Activated B cell treated with CpG ODN at 0.5 μM for 24 hours (primary cell): ENCODE results near the gene SHLD1. TPM values are rescaled to one million over a fixed set of nuclear protein-coding genes. Genes with fewer than 3 reads are reported as not detected.

ENCODE experiments used
- ATAC-seq: fragments of 200-7000 bp; cut with Tn5 transposase; one replicate; pipeline ENCODE4 v1.10.0; 2021; ENCODE audit warnings: low read depth, mild to moderate bottlenecking, moderate library complexity
- CTCF ChIA-PET: fragments of 350-600 bp; sonication (Branson Sonifier 250); formaldehyde crosslinking; loops from one replicate; lab custom pipeline; 2021; ENCODE audit warnings: antibody characterized with exemption; lab: Charles Lee
- POLR2A ChIA-PET: fragments of 350-600 bp; sonication (Branson Sonifier 250); formaldehyde crosslinking; loops from one replicate; lab custom pipeline; 2021; ENCODE audit warnings: antibody characterized with exemption; lab: Charles Lee
- DNase-seq: peaks from one replicate; pipeline ENCODE4 v3.0.0; 2022
- H3K27ac Mint-ChIP-seq: one replicate; pipeline ENCODE4 v1.8.0; 2020; ENCODE audit warnings: mixed read lengths
- H3K27me3 Mint-ChIP-seq: one replicate; pipeline ENCODE4 v1.8.0; 2021; ENCODE audit warnings: mixed read lengths
- H3K36me3 Mint-ChIP-seq: one replicate; pipeline ENCODE4 v1.8.0; 2021; ENCODE audit warnings: low read depth, mixed read lengths
- H3K4me1 Mint-ChIP-seq: one replicate; pipeline ENCODE4 v1.8.0; 2021; ENCODE audit warnings: mixed read lengths
- H3K4me3 Mint-ChIP-seq: one replicate; pipeline ENCODE4 v1.8.0; 2020; ENCODE audit warnings: mild to moderate bottlenecking, mixed read lengths
- H3K9me3 Mint-ChIP-seq: one replicate; pipeline ENCODE4 v1.8.0; 2020; ENCODE audit warnings: mixed read lengths
- intact Hi-C: fragments of 100-400 bp; cut with micrococcal nuclease; formaldehyde crosslinking; loops from one replicate; pipeline ENCODE4 v1.15.1; 2024
- total RNA-seq: library from RNA; stranded (reverse); gene quantifications from 2 replicates; pipeline ENCODE4 v1.2.3, GENCODE V29; 2022
- TF ChIP-seq, protein P1 (sequence below): fragments of 200-600 bp; IDR thresholded peaks from one replicate; pipeline ENCODE4 v1.8.0; 2022; ENCODE audit warnings: antibody characterized with exemption, mild to moderate bottlenecking

The SHLD1 gene
- total RNA-seq, 1 donor from 2014 or later, result 15.0 TPM

DNA sequence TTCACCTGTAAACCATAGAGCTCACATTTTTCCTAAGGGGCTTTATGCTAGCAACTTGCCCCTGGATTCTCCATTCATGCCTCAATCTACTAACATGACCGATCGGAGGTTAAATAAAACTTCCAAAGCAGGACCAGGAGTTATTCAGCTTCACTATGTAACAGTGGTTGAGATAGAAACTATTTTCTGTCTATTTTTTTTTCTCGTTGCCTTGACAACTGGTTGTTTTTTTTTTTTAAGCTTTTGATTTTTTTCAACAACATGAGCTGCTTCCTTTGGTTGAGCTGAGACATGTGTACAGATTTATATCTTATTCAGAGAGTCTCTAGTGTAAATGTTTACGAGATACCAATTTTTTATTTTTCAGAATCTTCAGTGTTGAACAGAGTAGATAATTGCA is 85.7 kb downstream of the SHLD1 start:
- no peaks in the 10 kb centered on the region for H3K27me3 Mint-ChIP-seq
- peaks cover 31% of the 10 kb centered on the region for H3K36me3 Mint-ChIP-seq
- peaks cover 2% of the 10 kb centered on the region for H3K9me3 Mint-ChIP-seq
- DNase-seq (no peak), ATAC-seq (no peak)
- no peak overlapping the region for H3K27ac Mint-ChIP-seq
- H3K4me1 Mint-ChIP-seq, result peaks cover 15% of the 10 kb centered on the region
- TF ChIP-seq, protein P1, sequence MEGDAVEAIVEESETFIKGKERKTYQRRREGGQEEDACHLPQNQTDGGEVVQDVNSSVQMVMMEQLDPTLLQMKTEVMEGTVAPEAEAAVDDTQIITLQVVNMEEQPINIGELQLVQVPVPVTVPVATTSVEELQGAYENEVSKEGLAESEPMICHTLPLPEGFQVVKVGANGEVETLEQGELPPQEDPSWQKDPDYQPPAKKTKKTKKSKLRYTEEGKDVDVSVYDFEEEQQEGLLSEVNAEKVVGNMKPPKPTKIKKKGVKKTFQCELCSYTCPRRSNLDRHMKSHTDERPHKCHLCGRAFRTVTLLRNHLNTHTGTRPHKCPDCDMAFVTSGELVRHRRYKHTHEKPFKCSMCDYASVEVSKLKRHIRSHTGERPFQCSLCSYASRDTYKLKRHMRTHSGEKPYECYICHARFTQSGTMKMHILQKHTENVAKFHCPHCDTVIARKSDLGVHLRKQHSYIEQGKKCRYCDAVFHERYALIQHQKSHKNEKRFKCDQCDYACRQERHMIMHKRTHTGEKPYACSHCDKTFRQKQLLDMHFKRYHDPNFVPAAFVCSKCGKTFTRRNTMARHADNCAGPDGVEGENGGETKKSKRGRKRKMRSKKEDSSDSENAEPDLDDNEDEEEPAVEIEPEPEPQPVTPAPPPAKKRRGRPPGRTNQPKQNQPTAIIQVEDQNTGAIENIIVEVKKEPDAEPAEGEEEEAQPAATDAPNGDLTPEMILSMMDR, result no peak
- POLR2A ChIA-PET, result no interaction called here
- CTCF ChIA-PET, result interaction anchor here (0.6 kb wide), 1 partner anchor 307 kb away, joined by 3 read pairs; no protein-coding TSS in a partner anchor
- intact Hi-C loops, result no loop called here
- no peak overlapping the region for H3K4me3 Mint-ChIP-seq

DNA sequence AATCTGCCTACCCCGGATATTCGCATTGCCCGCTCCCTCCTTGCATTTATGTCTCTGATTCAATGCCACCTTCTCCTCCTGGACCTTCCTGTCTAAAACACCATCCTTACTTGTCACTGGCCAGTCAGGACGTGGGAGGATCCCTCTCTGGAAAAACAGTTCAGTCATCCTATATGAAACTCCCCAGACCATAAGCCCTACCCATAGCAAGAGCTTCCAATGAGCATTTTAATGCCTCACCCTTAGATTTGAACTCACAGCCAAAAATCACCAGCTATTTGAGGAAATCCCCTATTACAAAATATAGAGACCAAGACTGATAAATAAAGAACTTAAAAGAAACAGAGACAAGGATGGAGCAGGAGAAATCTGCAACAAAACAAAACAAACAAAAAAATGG is 86.4 kb downstream of the SHLD1 start:
- DNase-seq (no peak), ATAC-seq (no peak)
- CTCF ChIA-PET, result no interaction called here
- Mint-ChIP-seq H3K9me3 (peaks cover 2% of the 10 kb centered on the region), H3K27ac (no peak overlapping the region), H3K27me3 (no peaks in the 10 kb centered on the region), H3K4me3 (no peak overlapping the region), H3K4me1 (peaks cover 15% of the 10 kb centered on the region), H3K36me3 (peaks cover 27% of the 10 kb centered on the region)
- intact Hi-C loops, result no loop called here
- TF ChIP-seq, protein P1, result no peak
- POLR2A ChIA-PET, result no interaction called here

DNA sequence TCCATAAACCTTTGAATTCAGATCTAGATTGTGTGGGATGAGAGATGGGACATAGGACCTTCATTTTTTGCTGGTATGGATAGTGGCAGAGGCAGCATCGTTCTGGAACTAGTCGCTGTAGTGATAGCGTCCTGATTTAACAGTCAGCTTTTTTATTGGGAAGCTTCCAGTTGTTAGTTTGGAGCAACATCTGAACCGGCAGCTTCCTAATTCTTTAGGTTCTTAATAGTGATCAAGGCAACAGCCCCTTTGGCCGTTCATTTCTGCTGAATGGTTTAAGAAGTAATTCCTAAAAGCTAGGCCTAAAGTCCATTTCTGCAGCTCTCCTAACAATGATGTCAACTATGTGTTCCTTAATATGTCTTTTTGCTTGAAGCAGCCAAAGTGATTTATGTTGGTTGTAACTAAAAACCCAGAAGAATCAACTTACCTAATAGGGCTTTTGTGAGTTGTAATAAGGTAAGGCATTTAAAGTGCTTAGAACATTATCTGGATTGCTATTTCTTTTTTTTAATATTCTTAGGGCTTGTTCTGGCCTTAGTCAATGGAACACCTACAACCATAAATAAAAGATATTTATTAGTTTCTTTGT is 90.3 kb downstream of the SHLD1 start:
- intact Hi-C loops, result no loop called here
- Mint-ChIP-seq H3K27ac (no peak overlapping the region), H3K9me3 (no peaks in the 10 kb centered on the region), H3K4me1 (peaks cover 31% of the 10 kb centered on the region), H3K36me3 (peaks cover 17% of the 10 kb centered on the region), H3K4me3 (no peak overlapping the region), H3K27me3 (no peaks in the 10 kb centered on the region)
- no peak for DNase-seq
- ATAC-seq, result no peak
- TF ChIP-seq, protein P1, result no peak
- CTCF ChIA-PET, result no interaction called here
- POLR2A ChIA-PET, result no interaction called here

DNA sequence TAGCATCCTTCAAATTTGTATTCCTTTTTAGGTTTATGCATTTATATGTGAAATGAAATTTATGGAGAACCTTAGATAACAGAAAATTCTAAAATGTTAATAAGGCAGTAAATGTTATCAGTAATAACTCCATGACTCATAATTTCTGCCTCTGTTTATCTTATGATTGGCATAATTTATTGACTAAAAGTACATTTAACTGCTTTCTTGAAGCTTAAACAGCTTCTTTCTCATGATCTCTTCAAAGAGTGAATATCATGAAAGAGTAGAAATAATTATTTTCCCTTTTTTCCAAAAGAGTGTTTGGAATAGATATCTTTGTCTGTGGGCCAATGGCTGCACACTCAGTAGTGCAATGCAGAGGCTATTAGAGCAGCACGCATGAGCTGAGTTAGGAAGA is 91.3 kb downstream of the SHLD1 start:
- Mint-ChIP-seq H3K36me3 (peaks cover 21% of the 10 kb centered on the region), H3K4me3 (no peak overlapping the region), H3K27ac (no peak overlapping the region), H3K9me3 (no peaks in the 10 kb centered on the region), H3K4me1 (peaks cover 21% of the 10 kb centered on the region), H3K27me3 (no peaks in the 10 kb centered on the region)
- intact Hi-C loops, result no loop called here
- ChIA-PET POLR2A (interaction anchor here (0.5 kb wide), 1 partner anchor 43 kb away, joined by 3 read pairs; no protein-coding TSS in a partner anchor), CTCF (no interaction called here)
- DNase-seq (no peak), ATAC-seq (no peak)
- TF ChIP-seq, protein P1, result no peak

DNA sequence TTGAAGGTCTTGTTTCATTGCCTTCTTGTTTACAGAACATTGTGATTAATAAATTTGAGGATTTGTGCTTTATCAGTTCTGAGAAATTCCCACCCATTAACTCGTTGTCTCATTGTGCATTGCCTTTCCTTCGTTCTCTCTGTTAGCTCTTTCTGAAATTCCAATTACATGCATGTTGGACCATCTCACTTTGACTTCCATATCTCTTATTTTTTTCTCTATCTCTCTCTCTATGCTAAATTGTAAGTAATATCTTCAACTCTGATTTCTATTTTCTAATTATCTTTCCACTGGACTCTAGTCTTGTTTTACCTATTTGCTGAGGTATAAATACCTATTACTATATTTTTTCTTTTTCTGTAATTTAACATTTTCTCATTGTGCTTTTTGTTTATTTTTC is 92.3 kb downstream of the SHLD1 start:
- peaks cover 21% of the 10 kb centered on the region for H3K4me1 Mint-ChIP-seq
- no peaks in the 10 kb centered on the region for H3K27me3 Mint-ChIP-seq
- TF ChIP-seq, protein P1, result no peak
- DNase-seq, result no peak
- CTCF ChIA-PET, result interaction anchor here (0.6 kb wide), 1 partner anchor 314 kb away, joined by 3 read pairs; no protein-coding TSS in a partner anchor
- POLR2A ChIA-PET, result no interaction called here
- no peaks in the 10 kb centered on the region for H3K9me3 Mint-ChIP-seq
- intact Hi-C loops, result no loop called here
- peaks cover 23% of the 10 kb centered on the region for H3K36me3 Mint-ChIP-seq
- no peak overlapping the region for H3K4me3 Mint-ChIP-seq
- ATAC-seq, result no peak
- H3K27ac Mint-ChIP-seq, result no peak overlapping the region
